A549 (cell line): Measurements from ENCODE around the gene MLLT1.

Source experiments
- BHLHE40 ChIP-seq: IDR thresholded peaks from 2 replicates; pipeline ENCODE4 v1.6.1; 2012; ENCODE audit warnings: low read depth, low read length, inconsistent platforms
- CTCF ChIP-seq: fragments of >200 bp; sonication (Bioruptor Twin); formaldehyde crosslinking; IDR thresholded peaks from 3 replicates; pipeline ENCODE4 v1.5.1; 2016
- EP300 ChIP-seq, 2 experiments: fragments of >200 bp; sonication (Bioruptor Twin); formaldehyde crosslinking; IDR thresholded peaks; 2 replicates in 1 of 2; 3 replicates in 1 of 2; pipeline ENCODE4 v1.6.1; 2016 to 2017
- HMGXB4 ChIP-seq: fragments of 250-450 bp; sonication (Bioruptor Pico); IDR thresholded peaks from 2 replicates; pipeline ENCODE4 v1.5.0; 2021; ENCODE audit warnings: mild to moderate bottlenecking, moderate library complexity, borderline replicate concordance
- MAFK ChIP-seq: fragments of 450-650 bp; IDR thresholded peaks from 2 replicates; pipeline ENCODE4 v1.6.1; 2014; ENCODE audit not compliant: partially characterized antibody
- NR3C1 ChIP-seq: fragments of >200 bp; sonication (Bioruptor Twin); formaldehyde crosslinking; IDR thresholded peaks from 3 replicates; pipeline ENCODE4 v1.6.1; 2017
- POLR2A ChIP-seq: IDR thresholded peaks from 2 replicates; pipeline ENCODE4 v1.6.1; 2012; ENCODE audit warnings: mild to moderate bottlenecking, low read length
- RAD21 ChIP-seq, 2 experiments: fragments of >200 bp in 1 of 2; sonication (Bioruptor Twin) in 1 of 2; formaldehyde crosslinking in 1 of 2; IDR thresholded peaks in 1 of 2; conservative IDR thresholded peaks in 1 of 2; 2 replicates in 1 of 2; 3 replicates in 1 of 2; pipeline ENCODE4 v1.6.1; 2012 to 2018; ENCODE audit warnings: inconsistent platforms in 1 of 2
- RARB ChIP-seq: fragments of 250-450 bp; sonication (Bioruptor Pico); IDR thresholded peaks from 2 replicates; pipeline ENCODE4 v1.8.0; 2021; ENCODE audit warnings: mild to moderate bottlenecking, moderate library complexity
- SMC3 ChIP-seq: fragments of >200 bp; sonication (Bioruptor Twin); formaldehyde crosslinking; IDR thresholded peaks from 3 replicates; pipeline ENCODE4 v1.6.1; 2018; ENCODE audit warnings: inconsistent platforms

GRCh38 chr19:6272411-6272791 lies 7.4 kb downstream of the MLLT1 start:
- TF ChIP-seq BHLHE40 (no peak), EP300 (IDR thresholded peaks at IDR 0.05) (no peak), CTCF (no peak), POLR2A (no peak), SMC3 (no peak), RARB (CRISPR knock-in tag) (no peak), NR3C1 (no peak), MAFK (no peak), RAD21 (conservative IDR thresholded peaks at IDR 0.05 in 1 of 2, IDR thresholded peaks at IDR 0.05 in 1 of 2) (no peak), HMGXB4 (no peak)
